CD4-positive, alpha-beta memory T cell (primary cell): Measurements from ENCODE around the gene GPR89A. TPM values are rescaled to one million over a fixed set of nuclear protein-coding genes. Genes with fewer than 3 reads are reported as not detected.
"Not testable (repeated sequence)": the region's sequence is repeated elsewhere in the genome, so short reads cannot be mapped to it uniquely, and the experiment has no call there.

ENCODE experiments used
- CTCF ChIA-PET: fragments of 350-600 bp; sonication (Branson Sonifier 250); formaldehyde crosslinking; loops from one replicate; lab custom pipeline; 2021; ENCODE audit warnings: inconsistent platforms; ENCODE audit not compliant: partially characterized antibody; lab: Charles Lee
- POLR2A ChIA-PET: fragments of 350-600 bp; sonication (Branson Sonifier 250); formaldehyde crosslinking; loops from one replicate; lab custom pipeline; 2021; ENCODE audit not compliant: partially characterized antibody; lab: Charles Lee
- DNase-seq, 5 donors: peaks; one replicate each; pipeline versions ENCODE4 v3.0.0 to v3.0.0-alpha.2; 2020 to 2022; ENCODE audit warnings: mixed read lengths in 1 of 5
- H3K27ac ChIP-seq: one replicate; pipeline ENCODE4 v1.7.0; 2013; ENCODE audit warnings: low read depth, low read length
- H3K27me3 ChIP-seq: 2 replicates; pipeline ENCODE4 v1.7.0; 2013; ENCODE audit warnings: mild to moderate bottlenecking, low read length, moderate library complexity; ENCODE audit not compliant: insufficient read depth
- H3K36me3 ChIP-seq: 2 replicates; pipeline ENCODE4 v1.7.0; 2013; ENCODE audit warnings: mild to moderate bottlenecking, low read length, moderate library complexity; ENCODE audit not compliant: insufficient read depth
- H3K4me1 ChIP-seq: 2 replicates; pipeline ENCODE4 v1.7.0; 2013; ENCODE audit warnings: mild to moderate bottlenecking, low read length, moderate library complexity; ENCODE audit not compliant: insufficient read depth
- H3K4me3 ChIP-seq, 2 donors: one replicate each; pipeline ENCODE4 v1.7.0; 2013; ENCODE audit warnings: low read length in 2 of 2, mild to moderate bottlenecking in 1 of 2
- H3K9me3 ChIP-seq, 2 donors: one replicate each; pipeline ENCODE4 v1.7.0; 2013; ENCODE audit warnings: low read length in 2 of 2, control low read depth in 1 of 2; ENCODE audit not compliant: control insufficient read depth in 1 of 2
- H3K27ac Mint-ChIP-seq, 7 donors: one replicate each; pipeline ENCODE4 v1.8.0; 2020 to 2021; ENCODE audit warnings: mixed read lengths in 7 of 7, mild to moderate bottlenecking in 6 of 7, inconsistent platforms in 3 of 7, moderate library complexity in 3 of 7
- H3K27me3 Mint-ChIP-seq, 2 donors: one replicate each; pipeline ENCODE4 v1.8.0; 2020 to 2021; ENCODE audit warnings: mixed read lengths in 2 of 2
- H3K36me3 Mint-ChIP-seq, 2 donors: one replicate each; pipeline ENCODE4 v1.8.0; 2020 to 2021; ENCODE audit warnings: mixed read lengths in 2 of 2, inconsistent platforms in 1 of 2, mild to moderate bottlenecking in 1 of 2
- H3K4me1 Mint-ChIP-seq, 4 donors: one replicate each; pipeline ENCODE4 v1.8.0; 2020 to 2021; ENCODE audit warnings: mixed read lengths in 4 of 4, mild to moderate bottlenecking in 1 of 4
- H3K4me3 Mint-ChIP-seq, 8 donors: one replicate each; pipeline ENCODE4 v1.8.0; 2020 to 2021; ENCODE audit warnings: mixed read lengths in 8 of 8, mild to moderate bottlenecking in 7 of 8, moderate library complexity in 6 of 8, inconsistent platforms in 3 of 8
- H3K9me3 Mint-ChIP-seq, 8 donors: one replicate each; pipeline ENCODE4 v1.8.0; 2020 to 2021; ENCODE audit warnings: mixed read lengths in 8 of 8, mild to moderate bottlenecking in 5 of 8, inconsistent platforms in 3 of 8, moderate library complexity in 1 of 8
- intact Hi-C: fragments of 100-400 bp; cut with micrococcal nuclease; formaldehyde crosslinking; loops from one replicate; pipeline ENCODE4 v1.15.1; 2023
- polyA plus RNA-seq, 2 donors: library from polyadenylated mRNA; unstranded; fragments of 300-500 nt; fragmentation: Illumina TruSeq; gene quantifications; one replicate each; pipeline ENCODE4 v1.2.3, GENCODE V29; 2021
- total RNA-seq, 2 experiments: library from RNA; stranded (reverse); gene quantifications; one replicate each; pipeline ENCODE4 v1.2.3, GENCODE V29; 2021

GPR89A gene
- total and polyA plus RNA-seq, 4 experiments from 2014 or later: 20.4 to 32.8 (median 25.6) TPM

DNA sequence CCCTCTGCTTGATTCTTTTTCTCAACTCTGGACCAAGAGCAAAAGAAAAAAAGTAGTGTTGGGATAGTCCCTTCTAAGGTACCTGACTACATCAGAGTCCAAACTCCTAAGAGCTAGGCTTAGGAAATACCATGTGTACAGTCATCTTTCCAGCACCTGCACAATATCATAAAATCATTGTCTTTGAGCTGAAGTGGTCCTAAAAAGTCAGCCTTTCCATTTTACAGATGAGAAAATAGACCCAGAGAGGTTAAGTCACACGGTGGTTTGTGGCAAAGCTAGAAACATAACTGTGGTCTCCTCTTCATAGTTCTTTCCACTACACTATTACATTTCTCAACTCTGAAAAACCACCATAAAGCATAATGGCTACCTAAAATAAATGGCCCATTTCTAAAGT lies 36.2 kb downstream of the GPR89A start:
- H3K4me1 ChIP-seq, H3K27ac ChIP-seq, H3K27ac Mint-ChIP-seq, POLR2A ChIA-PET, H3K4me1 Mint-ChIP-seq, H3K4me3 ChIP-seq, H3K4me3 Mint-ChIP-seq, DNase-seq, CTCF ChIA-PET, intact Hi-C loops, H3K27me3 ChIP-seq, H3K9me3 Mint-ChIP-seq, H3K27me3 Mint-ChIP-seq, H3K9me3 ChIP-seq, H3K36me3 Mint-ChIP-seq, H3K36me3 ChIP-seq: not testable (repeated sequence)

DNA sequence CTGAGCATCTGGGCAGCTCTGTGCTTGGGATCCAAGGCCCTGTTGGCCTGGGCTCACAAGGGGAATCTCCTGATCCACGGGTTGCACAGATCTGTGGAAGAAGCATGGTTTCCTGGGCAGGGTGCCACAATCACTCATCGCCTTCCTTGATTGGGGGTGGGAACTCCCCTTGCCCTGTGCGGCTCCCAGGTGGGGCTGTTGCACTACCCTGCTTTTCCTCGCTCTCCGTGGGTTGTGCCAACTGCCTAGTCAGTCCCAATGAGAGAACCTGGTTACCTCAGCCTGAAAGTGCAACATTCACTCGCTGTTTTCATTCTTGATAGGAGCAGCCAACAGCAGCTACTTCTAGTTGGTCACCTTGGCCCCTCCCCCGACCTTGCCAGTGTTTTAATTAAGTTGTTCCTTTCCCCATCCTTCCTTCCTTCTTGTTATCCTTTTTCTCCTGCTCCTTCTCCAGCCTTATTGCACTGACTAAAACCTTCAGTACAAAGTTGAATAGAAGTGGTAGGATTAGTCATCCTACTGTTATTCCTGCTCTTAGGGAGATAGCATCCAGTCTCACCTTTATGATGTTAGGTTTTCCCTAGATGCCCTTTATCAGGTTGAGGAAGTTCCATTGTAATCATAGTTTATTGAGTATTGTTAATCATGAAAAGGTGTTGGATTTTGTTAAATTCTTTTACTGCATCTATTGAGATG lies 48.6 kb downstream of the GPR89A start:
- H3K27me3 Mint-ChIP-seq, intact Hi-C loops: not testable (repeated sequence)

DNA sequence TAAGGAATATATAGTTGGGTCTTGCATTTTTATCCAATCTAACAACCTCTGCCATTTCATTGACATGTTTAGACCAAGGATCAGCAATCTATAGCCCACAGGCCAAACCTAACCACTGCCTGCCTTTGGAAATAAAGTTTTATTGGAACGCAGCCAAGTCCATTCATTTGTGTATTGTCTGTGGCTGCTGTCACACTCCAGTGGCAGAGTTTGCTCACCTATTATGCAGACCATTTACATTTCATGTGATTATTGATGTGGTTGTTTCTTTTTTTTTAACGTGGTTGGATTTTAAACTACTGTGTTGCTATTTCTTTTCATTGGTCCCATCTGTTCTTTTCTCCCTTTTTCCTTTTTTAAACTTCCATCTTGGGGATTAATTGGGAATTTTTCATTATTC lies 54.7 kb downstream of the GPR89A start:
- POLR2A ChIA-PET, H3K4me3 Mint-ChIP-seq, H3K4me1 ChIP-seq, H3K9me3 ChIP-seq, DNase-seq, H3K27me3 ChIP-seq, H3K4me1 Mint-ChIP-seq, H3K4me3 ChIP-seq, intact Hi-C loops, H3K36me3 ChIP-seq, H3K9me3 Mint-ChIP-seq, H3K27ac ChIP-seq, CTCF ChIA-PET, H3K27me3 Mint-ChIP-seq, H3K27ac Mint-ChIP-seq: not testable (repeated sequence)
- H3K36me3 Mint-ChIP-seq: peaks cover 10 to 11% of the 10 kb centered on the region in 2 donors

More for the DNA sequence above, 48.6 kb downstream of the GPR89A start:
- H3K4me3 ChIP-seq, H3K27ac ChIP-seq, H3K27me3 ChIP-seq, POLR2A ChIA-PET, DNase-seq, H3K9me3 Mint-ChIP-seq, H3K4me1 Mint-ChIP-seq, H3K4me1 ChIP-seq, CTCF ChIA-PET, H3K27ac Mint-ChIP-seq, H3K36me3 ChIP-seq, H3K4me3 Mint-ChIP-seq, H3K9me3 ChIP-seq: not testable (repeated sequence)
- peaks cover 4 to 13% of the 10 kb centered on the region in 2 donors for H3K36me3 Mint-ChIP-seq

DNA sequence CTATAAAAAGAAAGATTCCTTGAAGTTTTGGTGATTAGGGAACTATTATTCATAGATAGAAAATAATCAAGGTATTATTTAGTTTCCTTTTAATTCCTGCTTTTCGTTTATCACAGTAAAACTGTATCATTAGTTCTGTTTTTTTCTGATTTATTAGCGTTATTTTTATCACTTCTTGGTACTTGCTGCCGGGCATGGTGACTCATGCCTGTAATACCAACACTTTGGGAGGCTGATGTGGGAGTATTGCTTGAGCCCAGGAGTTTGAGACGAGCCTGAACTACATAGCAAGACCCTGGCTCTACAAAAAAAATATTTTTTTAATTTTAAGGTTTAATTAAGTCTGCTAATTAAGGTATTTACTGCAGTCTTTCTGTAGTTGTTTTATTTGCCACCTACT lies 57.2 kb downstream of the GPR89A start:
- POLR2A ChIA-PET, DNase-seq, H3K4me1 ChIP-seq, H3K4me3 ChIP-seq, intact Hi-C loops, H3K9me3 Mint-ChIP-seq, H3K27me3 Mint-ChIP-seq, H3K27ac ChIP-seq, H3K27me3 ChIP-seq, H3K4me1 Mint-ChIP-seq, H3K9me3 ChIP-seq, H3K4me3 Mint-ChIP-seq, CTCF ChIA-PET, H3K36me3 ChIP-seq, H3K27ac Mint-ChIP-seq: not testable (repeated sequence)
- H3K36me3 Mint-ChIP-seq: peaks cover 10 to 11% of the 10 kb centered on the region in 2 donors

DNA sequence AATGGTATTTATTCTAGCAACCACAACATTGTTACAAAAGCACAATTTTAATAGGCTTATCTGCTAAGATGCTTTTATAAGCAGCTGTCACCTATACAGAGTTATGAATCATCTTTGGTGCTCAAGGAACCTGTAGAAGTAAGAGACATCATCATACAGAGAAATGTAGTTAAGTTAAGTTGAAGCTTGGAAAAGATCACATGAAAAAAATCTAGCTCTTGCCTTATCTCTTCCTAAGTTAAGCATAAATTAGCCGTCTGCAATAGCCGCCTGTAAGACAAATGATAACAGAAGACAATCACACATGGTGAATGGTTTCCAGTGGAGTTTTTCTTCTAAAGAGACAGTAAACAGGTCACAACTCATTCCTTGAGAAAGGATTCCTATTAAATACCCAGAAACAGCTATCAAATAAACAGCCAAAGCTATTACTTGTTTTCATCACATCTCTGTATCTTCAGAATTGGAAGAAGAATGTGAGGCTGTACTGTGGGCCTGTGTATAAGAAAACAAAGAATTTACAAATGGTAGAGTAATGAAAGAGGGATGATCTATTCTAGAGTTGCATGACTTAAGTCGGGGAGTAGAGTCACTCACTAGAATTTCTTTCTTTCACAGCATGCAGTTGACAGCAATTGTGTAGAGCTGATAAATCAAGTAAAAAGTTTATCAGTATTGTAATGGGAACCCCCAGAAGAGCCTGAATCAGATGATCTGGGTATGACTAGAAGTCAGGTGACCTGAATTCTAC lies 63.4 kb downstream of the GPR89A start:
- Mint-ChIP-seq H3K36me3 (peaks cover 15 to 16% of the 10 kb centered on the region in 2 donors), H3K4me1 (peaks cover 2 to 12% (median 6%) of the 10 kb centered on the region in 4 donors)
- H3K27me3 Mint-ChIP-seq, POLR2A ChIA-PET, CTCF ChIA-PET, H3K27ac Mint-ChIP-seq, intact Hi-C loops, H3K9me3 Mint-ChIP-seq, DNase-seq, H3K36me3 ChIP-seq, H3K27me3 ChIP-seq, H3K27ac ChIP-seq, H3K4me3 Mint-ChIP-seq, H3K4me1 ChIP-seq, H3K9me3 ChIP-seq, H3K4me3 ChIP-seq: not testable (repeated sequence)

DNA sequence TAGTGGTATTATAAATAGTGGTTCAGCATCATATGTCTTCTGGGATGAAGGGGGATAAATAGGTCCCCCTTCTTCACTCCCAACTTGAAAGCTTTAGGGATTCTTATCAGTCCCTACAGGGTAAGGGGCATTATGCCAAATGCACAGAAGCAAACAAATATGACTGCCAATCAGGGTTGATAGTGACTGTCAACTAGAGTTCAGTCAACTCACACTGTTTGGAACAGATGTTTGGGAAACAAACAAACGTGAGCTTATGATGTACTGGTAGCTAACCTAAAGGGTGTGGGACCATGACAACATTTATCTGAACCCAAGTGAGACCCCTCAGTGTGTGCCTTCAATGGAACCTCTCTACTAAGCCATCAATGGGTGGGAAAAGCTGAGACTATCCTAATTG lies 65.4 kb downstream of the GPR89A start:
- H3K27me3 Mint-ChIP-seq, H3K36me3 ChIP-seq, H3K27ac Mint-ChIP-seq, H3K4me1 ChIP-seq, H3K27ac ChIP-seq, H3K9me3 ChIP-seq, H3K9me3 Mint-ChIP-seq, POLR2A ChIA-PET, DNase-seq, intact Hi-C loops, H3K4me3 ChIP-seq, H3K27me3 ChIP-seq, H3K4me3 Mint-ChIP-seq, CTCF ChIA-PET: not testable (repeated sequence)
- Mint-ChIP-seq H3K36me3 (peaks cover 8 to 12% of the 10 kb centered on the region in 2 donors), H3K4me1 (peaks cover 2 to 12% (median 5%) of the 10 kb centered on the region in 4 donors)

DNA sequence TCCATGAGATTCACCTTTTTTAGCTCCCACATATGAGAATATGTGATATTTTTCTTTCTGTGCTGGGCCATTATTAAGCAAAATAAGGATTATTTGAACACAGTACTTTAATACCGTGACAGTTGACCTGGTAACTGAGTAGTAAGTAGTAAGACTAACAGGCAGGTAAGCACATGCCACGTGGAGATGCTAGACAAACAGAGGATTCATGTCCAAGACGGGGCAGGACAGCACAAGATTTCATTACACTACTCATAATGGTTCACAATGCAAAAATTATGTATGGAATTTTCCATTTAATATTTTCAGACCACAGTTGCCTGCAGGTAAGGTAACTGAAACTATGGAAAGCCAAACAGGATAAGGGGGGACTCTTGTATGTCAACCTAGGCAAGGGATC lies 77.1 kb downstream of the GPR89A start:
- H3K27ac ChIP-seq, H3K27ac Mint-ChIP-seq, H3K9me3 Mint-ChIP-seq, H3K27me3 Mint-ChIP-seq, H3K36me3 Mint-ChIP-seq, CTCF ChIA-PET, H3K9me3 ChIP-seq, H3K4me3 ChIP-seq, POLR2A ChIA-PET, DNase-seq, H3K36me3 ChIP-seq, H3K27me3 ChIP-seq, H3K4me3 Mint-ChIP-seq, intact Hi-C loops: not testable (repeated sequence)
- H3K4me1 Mint-ChIP-seq: peaks cover 9 to 21% (median 16%) of the 10 kb centered on the region in 4 donors
- peaks cover 11% of the 10 kb centered on the region for H3K4me1 ChIP-seq
